ENCODE results near the gene FBRS. TPM values are rescaled to one million over a fixed set of nuclear protein-coding genes. Genes with fewer than 3 reads are reported as not detected.
"Not testable (repeated sequence)": the region's sequence is repeated elsewhere in the genome, so short reads cannot be mapped to it uniquely, and the experiment has no call there.

The FBRS gene
- polyA plus RNA-seq, 1 of the 3 experiments (the other 2 are of a cell fraction), result 11.5 TPM

GRCh38 chr16:30628628-30629540 lies 29.3 kb upstream of the FBRS start:
- no peaks in the 10 kb centered on the region for H4K20me1 ChIP-seq (ENCODE audit: insufficient read depth)
- H3K27ac ChIP-seq (ENCODE audit: low read depth in 2 of 2, low read length in 1 of 2), result no peak overlapping the region
- H3K4me2 ChIP-seq, result no peak overlapping the region
- POLR2A ChIA-PET, result interaction anchor here (0.8 kb wide), 1 partner anchor 18 kb away, joined by 3 read pairs; the partner anchor contains the start of gene ZNF689
- no peaks in the 10 kb centered on the region for H3K36me3 ChIP-seq (replicated peaks in 1 of 2; ENCODE audit: control insufficient read depth in 1 of 2, insufficient read depth in 2 of 2, low read length in 1 of 2)
- peak; percentile 74 for DNase-seq
- peak overlapping the region in 1 of 2 experiments; percentile 4; a peak in 1 of 4 replicates for H3K4me3 ChIP-seq (ENCODE audit: low read depth in 2 of 2, low read length in 1 of 2)
- peaks cover 3% of the 10 kb centered on the region for H3F3A ChIP-seq (replicated peaks; ENCODE audit: insufficient read depth)
- no peaks in the 10 kb centered on the region for H3K4me1 ChIP-seq (ENCODE audit: control insufficient read depth in 1 of 2, insufficient read depth in 2 of 2, low read depth in 1 of 2, low read length in 1 of 2)
- H3K9ac ChIP-seq, result no peak overlapping the region
- TF ChIP-seq TCF12 (IDR thresholded peaks at IDR 0.05), result no peak
- no peak for TF ChIP-seq EP300 (IDR thresholded peaks at IDR 0.05; ENCODE audit: borderline replicate concordance in 1 of 2, low read depth in 1 of 2, low read length in 1 of 2)
- no peak for TF ChIP-seq MXI1 (IDR thresholded peaks at IDR 0.05; ENCODE audit: low read depth, low read length)
- TF ChIP-seq RAD21 (IDR thresholded peaks at IDR 0.05; ENCODE audit: low read length), result peak; percentile 87
- TF ChIP-seq CTCF (IDR thresholded peaks at IDR 0.05), result peak; percentile 91
- peak; percentile 87 for TF ChIP-seq RXRA (IDR thresholded peaks at IDR 0.05; ENCODE audit: borderline replicate concordance, low read depth)
- peak; percentile 88 for TF ChIP-seq SMC3 (IDR thresholded peaks at IDR 0.05; ENCODE audit: low read depth, low read length)
- TF ChIP-seq IRF3 (IDR thresholded peaks at IDR 0.05; ENCODE audit: low read depth, low read length), result no peak
- peak; percentile 38; the same call in 1 of the 2 replicates for TF ChIP-seq GABPA (IDR thresholded peaks at IDR 0.05; ENCODE audit: low read depth)
- TF ChIP-seq NRF1 (IDR thresholded peaks at IDR 0.05; ENCODE audit: low read depth, low read length), result no peak
- WGBS (ENCODE audit: low lambda C conversion rate), result 43% methylated on average over 18 of the region's 18 CpGs
- H2AFZ ChIP-seq (ENCODE audit: low read depth), result peak overlapping the region; percentile 90
- no peaks in the 10 kb centered on the region for H3K27me3 ChIP-seq (ENCODE audit: insufficient read depth)
- no peaks in the 10 kb centered on the region for H3K9me2 ChIP-seq
- H3K9me3 ChIP-seq, result no peaks in the 10 kb centered on the region
- peaks cover 3% of the 10 kb centered on the region; the same call in 1 of the 2 replicates for H3K79me2 ChIP-seq (ENCODE audit: insufficient read depth)
- CTCF ChIA-PET, result interaction anchor here (0.7 to 7.8 kb wide), 35 partner anchors 9 to 233 kb away, joined by 3 to 65 read pairs (median 4); partner anchors contain the start of genes DCTPP1, PRR14, ZNF48 and ZNF688

- not testable (repeated sequence) for H3K9me2 ChIP-seq; H3K4me2 ChIP-seq; H3K9ac ChIP-seq; H3K27me3 ChIP-seq (ENCODE audit: insufficient read depth); H4K20me1 ChIP-seq (ENCODE audit: insufficient read depth); H3K36me3 ChIP-seq (replicated peaks in 1 of 2; ENCODE audit: control insufficient read depth in 1 of 2, insufficient read depth in 2 of 2, low read length in 1 of 2); DNase-seq; H2AFZ ChIP-seq (ENCODE audit: low read depth); H3K4me1 ChIP-seq (ENCODE audit: control insufficient read depth in 1 of 2, insufficient read depth in 2 of 2, low read depth in 1 of 2, low read length in 1 of 2); H3F3A ChIP-seq (replicated peaks; ENCODE audit: insufficient read depth); H3K27ac ChIP-seq (ENCODE audit: low read depth in 2 of 2, low read length in 1 of 2); H3K9me3 ChIP-seq; H3K4me3 ChIP-seq (ENCODE audit: low read depth in 2 of 2, low read length in 1 of 2)
- CTCF ChIA-PET, result interaction anchor here (1.8 kb wide), 1 partner anchor 202 kb away, joined by 6 read pairs; the partner anchor contains the start of gene DCTPP1
- H3K79me2 ChIP-seq (ENCODE audit: insufficient read depth), result peaks cover 23% of the 10 kb centered on the region
- POLR2A ChIA-PET, result interaction anchor here (0.6 to 1.5 kb wide), 2 partner anchors 41 to 60 kb away, joined by 4 read pairs; no protein-coding TSS in a partner anchor
- 98% methylated on average over 7 of the region's 7 CpGs for WGBS (ENCODE audit: low lambda C conversion rate)
Observed at GRCh38 chr16:30632454-30632853, 25.8 kb upstream of the FBRS start.

All from SK-N-SH (cell line).